Lower leg skin (tissue), 3 donors: Measurements from ENCODE around the gene SRD5A3.

Source experiments
- POLR2A ChIP-seq, 2 donors: fragments of 450-650 bp; IDR thresholded peaks; one replicate each; pipeline ENCODE4 v1.6.1; 2016 to 2017; ENCODE audit warnings: antibody characterized with exemption in 2 of 2, mild to moderate bottlenecking in 1 of 2, moderate library complexity in 1 of 2
- TF ChIP-seq, protein P1 (sequence below), 3 donors: fragments of 450-650 bp; IDR thresholded peaks; one replicate each; pipeline ENCODE4 v1.5.1; 2016; ENCODE audit warnings: antibody characterized with exemption in 3 of 3, mild to moderate bottlenecking in 3 of 3, moderate library complexity in 2 of 3

DNA sequence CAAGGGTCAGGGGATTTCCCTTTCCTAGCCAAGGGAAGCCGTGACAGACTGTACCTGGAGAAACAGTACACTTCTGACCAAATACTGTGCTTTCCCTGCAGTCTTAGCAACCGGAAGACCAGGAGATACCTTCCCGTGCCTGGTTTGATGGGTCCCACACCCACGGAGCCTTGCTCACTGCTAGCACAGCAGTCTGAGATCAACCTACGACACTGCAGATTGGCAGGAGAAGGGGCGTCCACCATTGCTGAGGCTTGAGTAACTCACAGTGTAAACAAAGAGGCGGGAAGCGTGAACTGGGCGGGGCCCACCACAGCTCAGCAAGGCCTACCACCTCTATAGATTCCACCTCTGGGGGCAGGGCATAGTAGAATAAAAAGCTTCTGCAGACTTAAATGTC is 48.7 kb upstream of the SRD5A3 start:
- TF ChIP-seq POLR2A (IDR thresholded peaks at IDR 0.05): no peak
- TF ChIP-seq, protein P1, sequence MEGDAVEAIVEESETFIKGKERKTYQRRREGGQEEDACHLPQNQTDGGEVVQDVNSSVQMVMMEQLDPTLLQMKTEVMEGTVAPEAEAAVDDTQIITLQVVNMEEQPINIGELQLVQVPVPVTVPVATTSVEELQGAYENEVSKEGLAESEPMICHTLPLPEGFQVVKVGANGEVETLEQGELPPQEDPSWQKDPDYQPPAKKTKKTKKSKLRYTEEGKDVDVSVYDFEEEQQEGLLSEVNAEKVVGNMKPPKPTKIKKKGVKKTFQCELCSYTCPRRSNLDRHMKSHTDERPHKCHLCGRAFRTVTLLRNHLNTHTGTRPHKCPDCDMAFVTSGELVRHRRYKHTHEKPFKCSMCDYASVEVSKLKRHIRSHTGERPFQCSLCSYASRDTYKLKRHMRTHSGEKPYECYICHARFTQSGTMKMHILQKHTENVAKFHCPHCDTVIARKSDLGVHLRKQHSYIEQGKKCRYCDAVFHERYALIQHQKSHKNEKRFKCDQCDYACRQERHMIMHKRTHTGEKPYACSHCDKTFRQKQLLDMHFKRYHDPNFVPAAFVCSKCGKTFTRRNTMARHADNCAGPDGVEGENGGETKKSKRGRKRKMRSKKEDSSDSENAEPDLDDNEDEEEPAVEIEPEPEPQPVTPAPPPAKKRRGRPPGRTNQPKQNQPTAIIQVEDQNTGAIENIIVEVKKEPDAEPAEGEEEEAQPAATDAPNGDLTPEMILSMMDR (IDR thresholded peaks at IDR 0.05): no peak
